RKO (cell line): Measurements from ENCODE around the gene AGPAT2.

Source experiments
- DNase-seq: peaks from one replicate; pipeline ENCODE4 v3.0.0-alpha.2; 2016; ENCODE audit warnings: low spot score

The AGPAT2 gene

GRCh38 chr9:136661641-136662325, 25.5 kb downstream of the AGPAT2 start:
- DNase-seq = no peak

GRCh38 chr9:136660971-136661550, 26.2 kb downstream of the AGPAT2 start:
- DNase-seq = no peak

- no peak for DNase-seq
Measured at GRCh38 chr9:136659861-136660784, 27.1 kb downstream of the AGPAT2 start.

GRCh38 chr9:136658849-136659535, 28.3 kb downstream of the AGPAT2 start:
- no peak for DNase-seq

- no peak for DNase-seq
Measured at GRCh38 chr9:136657974-136658848, 29.0 kb downstream of the AGPAT2 start.

GRCh38 chr9:136656795-136657611, 30.3 kb downstream of the AGPAT2 start:
- DNase-seq = no peak

- DNase-seq = no peak
Measured at GRCh38 chr9:136656183-136656738, 31.0 kb downstream of the AGPAT2 start.

GRCh38 chr9:136655536-136656182, 31.6 kb downstream of the AGPAT2 start:
- DNase-seq = no peak

- DNase-seq = no peak
Measured at GRCh38 chr9:136654820-136655535, 32.3 kb downstream of the AGPAT2 start.

- DNase-seq = no peak
Measured at GRCh38 chr9:136653323-136654079, 33.8 kb downstream of the AGPAT2 start.

- DNase-seq = no peak
Measured at GRCh38 chr9:136651860-136652259, 35.4 kb downstream of the AGPAT2 start.

- no peak for DNase-seq
Measured at GRCh38 chr9:136650648-136651047, 36.6 kb downstream of the AGPAT2 start.

GRCh38 chr9:136650021-136650420, 37.2 kb downstream of the AGPAT2 start:
- DNase-seq = no peak

GRCh38 chr9:136648751-136649150, 38.5 kb downstream of the AGPAT2 start:
- DNase-seq = no peak

- DNase-seq = no peak
Measured at GRCh38 chr9:136646827-136647711, 40.2 kb downstream of the AGPAT2 start.

- no peak for DNase-seq
Measured at GRCh38 chr9:136645903-136646754, 41.1 kb downstream of the AGPAT2 start.
